HG03135 (cell line): Measurements from ENCODE around the gene CD63.

Source experiments
- ATAC-seq: cut with Tn5 transposase; IDR thresholded peaks from one replicate; pipeline ENCODE4 v1.9.1; 2021; ENCODE audit warnings: mild to moderate bottlenecking, moderate library complexity; ENCODE audit not compliant: unreplicated experiment

Gene CD63

GRCh38 chr12:55707219-55707671, 21.6 kb downstream of the CD63 start:
- no peak for ATAC-seq

- ATAC-seq: no peak
Measured at GRCh38 chr12:55706568-55707218, 22.1 kb downstream of the CD63 start.

GRCh38 chr12:55705782-55706402, 22.9 kb downstream of the CD63 start:
- ATAC-seq: no peak

GRCh38 chr12:55704824-55705718, 23.7 kb downstream of the CD63 start:
- ATAC-seq: no peak

GRCh38 chr12:55703901-55704761, 24.7 kb downstream of the CD63 start:
- ATAC-seq: no peak

- no peak for ATAC-seq
Measured at GRCh38 chr12:55703288-55703687, 25.5 kb downstream of the CD63 start.

- ATAC-seq: no peak
Measured at GRCh38 chr12:55702861-55703260, 25.9 kb downstream of the CD63 start.

GRCh38 chr12:55700255-55701018, 28.4 kb downstream of the CD63 start:
- no peak for ATAC-seq

GRCh38 chr12:55699471-55700055, 29.2 kb downstream of the CD63 start:
- no peak for ATAC-seq

- ATAC-seq: no peak
Measured at GRCh38 chr12:55698965-55699364, 29.8 kb downstream of the CD63 start.

- ATAC-seq: no peak
Measured at GRCh38 chr12:55698241-55698955, 30.4 kb downstream of the CD63 start.

GRCh38 chr12:55697686-55698085, 31.1 kb downstream of the CD63 start:
- ATAC-seq: no peak

- ATAC-seq: no peak
Measured at GRCh38 chr12:55696796-55697462, 31.9 kb downstream of the CD63 start.

GRCh38 chr12:55696141-55696540, 32.7 kb downstream of the CD63 start:
- no peak for ATAC-seq

- no peak for ATAC-seq
Measured at GRCh38 chr12:55695349-55695748, 33.5 kb downstream of the CD63 start.

- ATAC-seq: no peak
Measured at GRCh38 chr12:55694651-55695050, 34.2 kb downstream of the CD63 start.

- ATAC-seq: no peak
Measured at GRCh38 chr12:55694188-55694515, 34.7 kb downstream of the CD63 start.

- no peak for ATAC-seq
Measured at GRCh38 chr12:55693323-55694187, 35.3 kb downstream of the CD63 start.
